ENCODE data around the gene TTLL9.

TTLL9 gene

DNA sequence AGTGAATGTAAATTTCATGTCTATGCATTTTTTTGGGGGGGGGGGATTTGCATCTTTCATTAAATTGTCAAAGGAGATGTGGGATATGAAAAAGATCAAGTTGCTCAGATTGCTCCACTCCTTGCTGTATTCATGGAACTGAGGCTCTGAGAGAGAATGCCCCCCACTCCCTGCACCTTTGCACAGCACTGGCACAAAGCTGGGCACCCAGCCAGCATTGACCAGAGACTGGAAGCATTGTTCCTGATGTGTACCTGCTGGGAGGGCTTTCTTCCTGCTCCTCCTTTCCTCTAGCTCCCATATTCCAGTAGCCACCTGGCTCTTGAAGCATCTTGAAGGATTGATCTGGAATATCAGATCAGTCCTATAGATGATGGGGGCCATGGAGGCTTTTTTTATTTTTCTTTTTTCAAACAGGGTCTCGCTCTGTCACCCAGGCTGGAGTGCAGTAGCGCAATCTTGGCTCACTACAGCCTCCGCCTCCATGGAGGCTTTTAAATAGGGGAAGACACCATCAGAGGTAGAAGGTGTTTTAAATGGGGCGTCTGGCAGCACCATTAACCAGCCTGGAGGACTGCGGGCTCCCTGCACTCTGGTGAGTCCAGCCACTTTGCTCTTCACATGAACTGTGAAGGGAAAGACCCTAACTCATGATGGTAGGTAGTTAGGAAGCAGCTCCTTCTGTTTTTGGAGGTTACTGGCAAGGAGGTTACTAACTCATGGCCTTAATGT is 11.0 kb upstream of the TTLL9 start:
- DNase-seq = no peak

DNA sequence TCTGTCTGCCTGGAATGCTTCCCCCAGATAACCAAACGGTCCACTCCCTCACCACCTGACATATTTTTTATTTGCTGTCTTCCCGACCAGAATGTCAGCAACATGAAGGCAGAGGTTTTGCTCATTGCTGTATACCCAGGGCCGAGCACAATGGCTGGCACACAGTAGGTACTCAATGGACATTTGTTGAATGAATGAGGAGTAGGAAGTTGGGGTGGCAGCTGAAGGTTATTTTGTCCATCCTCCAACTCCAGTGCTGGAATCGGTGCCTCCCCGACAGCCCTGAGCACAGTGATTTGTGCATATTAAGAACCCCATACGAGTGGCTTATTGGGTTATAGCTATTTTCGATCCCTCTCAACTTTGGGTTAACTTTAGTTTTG is 10.4 kb upstream of the TTLL9 start:
- DNase-seq = no peak

DNA sequence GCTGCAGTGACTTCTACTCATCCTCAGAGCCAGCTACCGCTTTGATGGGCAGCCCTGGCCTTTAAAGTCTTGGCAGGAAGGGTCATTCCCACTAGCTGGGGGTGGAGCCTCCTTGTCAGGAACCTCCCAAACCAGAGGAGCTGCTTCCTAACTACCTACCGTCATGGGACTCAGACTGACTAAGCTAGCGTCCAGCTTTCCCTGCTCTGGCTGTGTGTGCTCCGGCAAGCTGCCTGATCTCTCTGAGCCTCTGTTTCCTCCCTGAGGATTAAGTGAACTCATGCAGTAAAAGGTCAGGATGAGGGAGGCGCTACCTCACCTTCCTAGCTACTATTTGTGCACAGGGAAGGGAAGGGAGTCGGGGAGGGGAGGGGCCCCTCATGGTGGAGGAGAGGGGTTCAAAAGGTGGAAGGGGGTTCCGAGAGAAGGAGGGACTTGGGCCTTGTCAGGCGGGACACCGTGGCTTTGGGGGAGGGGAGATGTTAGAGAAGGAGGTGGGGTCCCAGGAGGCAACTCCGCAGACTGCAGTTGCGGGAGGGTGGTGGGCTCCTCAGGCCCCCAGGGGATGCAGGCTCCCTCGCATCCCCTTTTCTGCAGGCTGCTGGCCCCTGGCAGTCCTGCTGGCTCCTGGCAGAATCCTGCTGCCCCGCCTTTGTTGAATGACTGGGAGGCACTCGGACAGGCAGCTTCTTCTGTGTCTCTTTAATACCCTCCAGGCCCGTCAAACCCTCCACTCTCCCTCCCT is 9.9 kb upstream of the TTLL9 start:
- DNase-seq = no peak

DNA sequence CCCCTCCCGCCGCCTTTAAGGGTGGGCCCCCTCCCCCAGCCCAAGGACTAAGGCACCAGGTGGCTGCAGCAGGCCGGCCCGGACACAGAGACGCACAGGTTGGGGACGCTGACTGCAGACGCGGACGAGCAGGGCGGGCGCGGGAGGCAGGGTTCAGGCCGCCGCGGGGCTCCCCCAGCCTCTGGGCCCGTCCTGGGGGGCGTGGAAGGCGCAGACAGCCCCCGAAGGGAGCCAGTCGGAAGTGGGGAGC is 9.4 kb upstream of the TTLL9 start:
- DNase-seq = no peak

DNA sequence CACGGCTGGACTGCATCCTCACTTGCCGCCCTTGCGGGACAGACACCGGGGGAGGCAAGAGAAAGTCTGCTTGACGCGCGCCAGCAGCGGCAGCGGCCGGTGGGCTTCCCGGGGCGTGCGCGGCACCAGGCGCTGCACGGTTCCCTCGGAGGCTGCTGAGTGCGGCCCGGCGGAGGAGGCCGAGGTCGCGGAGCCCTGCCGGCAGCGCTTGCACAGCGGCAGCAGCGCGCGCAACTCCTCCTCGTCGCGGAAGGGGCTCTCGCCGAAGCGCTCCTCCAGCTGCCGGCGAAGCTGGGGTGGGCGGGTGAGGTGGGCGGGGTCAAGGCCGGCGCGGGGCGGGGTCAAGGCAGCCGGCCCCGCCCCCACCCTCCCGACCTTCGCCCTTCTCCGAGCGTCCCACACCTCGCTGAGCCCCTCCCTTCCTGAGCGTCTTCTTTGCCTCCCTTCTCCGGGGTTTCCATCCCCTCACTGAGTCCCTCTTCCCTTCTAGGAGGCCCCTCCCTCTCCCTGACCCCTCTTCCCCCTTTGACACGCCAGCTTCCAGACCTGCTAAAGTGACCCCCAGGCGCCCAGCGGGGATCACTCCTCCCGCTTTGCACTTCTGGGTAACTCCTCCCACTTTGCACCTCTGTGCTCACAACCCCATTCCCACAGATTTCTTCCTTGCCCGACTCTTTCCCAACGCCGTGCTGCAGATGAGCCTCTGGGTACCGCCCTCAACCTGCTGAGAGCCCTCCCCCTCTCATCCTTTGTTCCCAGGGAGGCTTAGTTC is 8.9 kb upstream of the TTLL9 start:
- peak; percentile 78 for DNase-seq

DNA sequence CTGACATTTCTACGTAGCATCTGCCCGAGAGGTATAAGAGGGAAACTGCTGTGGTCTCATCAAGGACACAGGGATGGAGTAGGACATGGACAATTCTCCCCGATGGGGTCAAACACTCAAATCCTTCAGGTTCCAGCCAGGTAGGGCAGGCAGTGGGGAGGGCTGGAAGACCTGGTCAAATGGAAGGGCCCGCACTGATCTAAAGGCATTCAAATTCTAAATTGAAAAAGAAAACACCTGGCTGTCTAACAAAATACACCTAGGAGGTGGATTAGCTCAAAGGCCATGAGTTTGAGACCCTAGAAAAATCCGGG is 8.3 kb upstream of the TTLL9 start:
- no peak for DNase-seq

DNA sequence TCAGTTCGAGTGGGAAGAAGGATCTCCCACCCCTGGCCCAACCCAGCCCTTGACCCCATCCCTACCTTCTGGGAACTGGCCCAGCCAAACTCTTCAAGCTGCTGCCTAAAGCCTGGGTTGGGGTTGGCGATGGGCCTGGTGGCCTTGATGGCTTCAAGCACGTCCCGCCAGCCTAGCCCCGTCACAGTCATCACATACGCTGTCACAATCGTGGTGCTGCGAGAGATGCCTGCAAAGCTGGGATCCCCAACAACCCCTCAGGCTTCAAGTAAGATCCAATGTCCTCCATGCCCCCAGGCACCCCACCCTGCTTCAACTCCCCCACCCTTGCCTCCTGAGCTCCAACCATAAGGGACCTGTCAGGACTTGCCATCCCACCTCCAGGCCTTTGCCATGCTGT is 7.9 kb upstream of the TTLL9 start:
- no peak for DNase-seq

DNA sequence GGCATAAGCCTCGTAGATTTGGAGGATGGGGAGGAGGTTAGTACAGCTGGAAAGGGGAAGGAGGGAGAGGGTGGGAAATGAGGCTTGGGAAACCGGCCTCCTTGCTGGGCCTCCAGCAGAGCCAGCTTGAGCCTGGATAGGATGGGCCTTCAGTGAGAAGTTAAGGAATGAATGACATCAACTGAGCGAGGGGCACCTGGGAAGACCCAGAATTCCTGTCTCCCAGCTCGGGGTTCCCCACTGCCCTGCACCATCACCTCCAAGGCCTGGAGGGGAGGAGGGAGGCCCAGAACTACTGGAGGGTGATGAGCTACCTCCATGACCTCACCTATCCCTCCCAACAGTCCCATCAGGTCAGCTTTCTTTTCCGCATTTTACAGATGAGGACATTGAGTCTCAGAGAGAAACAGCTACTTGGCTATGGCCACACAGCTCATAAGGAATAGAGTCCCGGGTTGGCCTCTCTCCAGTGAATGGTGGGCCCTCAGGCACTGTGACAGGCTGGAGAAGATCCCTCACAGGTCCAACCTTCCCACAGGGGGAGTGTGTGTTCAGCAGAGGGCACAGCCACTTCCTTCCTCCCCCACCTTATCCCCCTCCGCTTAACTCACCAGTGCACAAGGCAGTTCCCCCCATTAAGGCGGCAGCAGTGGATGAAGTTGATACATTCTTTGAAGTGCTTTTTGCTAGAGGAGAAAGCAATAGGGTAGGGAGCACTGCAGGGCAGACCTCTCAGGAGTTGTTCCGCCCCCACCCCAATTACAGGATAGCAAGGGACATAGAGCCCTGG is 6.9 kb upstream of the TTLL9 start:
- no peak for DNase-seq

DNA sequence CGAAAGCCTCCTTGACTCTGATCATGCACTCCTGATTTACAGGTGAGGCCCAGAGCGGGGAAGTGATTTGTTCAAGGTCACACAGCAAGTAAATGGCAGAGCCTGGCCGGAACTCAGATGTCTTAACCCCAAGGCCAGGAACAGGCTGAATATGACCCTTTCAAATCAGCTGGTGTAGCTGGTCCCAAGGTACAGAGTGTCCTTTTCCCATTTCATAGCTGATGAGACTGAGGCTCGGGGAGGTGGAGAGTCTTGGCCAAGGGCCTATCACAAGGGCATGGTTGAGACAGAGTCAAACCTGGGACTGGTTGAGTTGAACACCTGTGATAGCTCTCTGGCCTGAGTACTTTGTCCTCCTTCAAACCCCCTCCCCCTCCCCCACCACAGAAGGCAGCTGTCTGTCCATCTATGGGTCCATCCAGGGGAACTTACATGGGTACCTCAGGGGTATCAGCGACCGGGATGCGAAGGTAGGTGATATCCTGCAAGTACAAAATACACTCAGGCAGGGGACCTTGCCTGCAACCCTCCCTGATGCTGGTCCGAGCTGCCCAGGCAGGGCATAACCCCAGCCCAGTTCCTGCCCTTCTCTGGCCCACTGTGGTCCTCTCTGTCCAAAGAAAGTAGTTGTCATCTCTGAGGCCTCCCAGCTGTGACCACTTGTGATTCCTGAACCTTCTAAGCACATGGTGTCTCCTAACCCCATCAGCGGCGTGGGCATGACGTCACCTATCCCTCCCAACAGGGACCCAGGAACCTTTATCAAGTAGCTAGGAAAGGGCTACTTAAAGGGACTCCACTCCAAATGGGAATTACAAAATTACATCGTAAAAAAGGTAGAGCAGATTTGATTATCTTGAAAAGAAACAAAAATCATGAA is 5.7 kb upstream of the TTLL9 start:
- DNase-seq = no peak

DNA sequence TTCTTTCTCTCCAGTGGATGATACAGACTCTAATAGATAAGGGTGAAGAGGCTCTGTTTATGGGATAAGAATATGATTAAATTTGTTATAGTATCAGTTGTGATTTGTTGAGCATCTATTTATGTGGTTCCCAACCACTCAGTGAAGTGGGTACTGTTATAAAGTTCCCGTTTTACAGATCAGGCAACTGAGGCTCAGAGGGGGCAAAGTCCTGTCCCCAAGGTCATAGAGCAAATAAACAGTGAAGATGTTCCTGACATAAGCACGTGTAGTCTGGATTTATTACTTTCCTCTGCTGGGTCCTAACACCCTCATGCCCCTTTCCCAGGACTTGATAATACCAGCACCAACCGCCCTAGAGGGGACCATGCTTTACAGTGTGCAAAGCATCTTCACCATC is 4.2 kb upstream of the TTLL9 start:
- no peak for DNase-seq

DNA sequence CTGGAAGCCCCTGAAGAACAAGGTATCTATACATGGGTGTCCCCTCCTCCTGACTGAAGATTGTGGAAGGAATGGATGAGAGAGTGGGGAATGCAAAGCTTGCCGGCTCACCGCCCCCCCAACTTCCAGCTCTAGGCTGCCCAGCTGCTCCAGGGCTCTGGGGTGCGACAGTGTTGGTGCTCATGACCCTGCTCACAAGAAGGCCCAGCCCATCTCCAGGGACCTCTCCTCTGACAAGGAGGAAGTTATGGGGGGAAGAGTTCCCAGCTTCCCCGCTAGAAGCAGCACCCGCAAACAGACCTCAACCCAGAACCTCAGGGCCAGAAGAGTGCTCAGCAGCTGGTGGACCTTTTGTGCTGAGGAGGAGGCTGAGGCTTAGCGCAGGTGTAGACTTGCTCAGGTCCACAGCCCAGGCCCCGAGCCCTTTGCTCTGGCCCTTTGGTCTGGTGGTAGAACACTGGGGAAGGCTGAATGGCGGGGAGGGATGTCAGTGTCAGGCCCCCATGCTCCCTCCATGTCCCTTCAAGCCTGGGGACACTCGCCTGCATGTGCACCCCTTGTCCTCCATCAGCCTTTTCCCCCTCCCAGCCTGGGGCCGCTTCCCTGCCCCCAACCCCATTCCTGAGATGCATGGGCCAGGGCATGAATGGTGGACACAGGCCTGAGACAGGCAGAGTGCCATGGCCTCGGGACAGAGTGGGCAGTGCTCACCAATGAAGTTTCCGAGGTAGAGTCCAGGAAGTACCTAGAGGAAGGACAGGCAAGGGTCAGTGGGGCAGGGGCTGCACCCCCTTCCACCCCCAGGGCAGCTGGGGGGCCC is 1.4 kb upstream of the TTLL9 start:
- DNase-seq = no peak

DNA sequence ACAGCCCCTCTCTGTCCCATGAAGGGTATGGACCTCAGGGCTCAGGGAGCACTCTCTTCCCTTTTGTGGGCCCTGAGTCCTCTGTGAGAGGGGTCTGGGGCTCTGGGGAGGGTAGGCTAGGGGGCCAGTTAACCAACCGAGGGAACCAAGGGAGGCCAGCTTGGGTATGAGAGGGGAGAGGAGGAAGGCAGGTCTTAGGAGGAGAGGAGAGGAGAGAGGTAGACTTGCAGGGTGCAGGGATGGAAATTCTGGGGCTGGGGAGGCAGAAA is 827 bp upstream of the TTLL9 start:
- DNase-seq = no peak

DNA sequence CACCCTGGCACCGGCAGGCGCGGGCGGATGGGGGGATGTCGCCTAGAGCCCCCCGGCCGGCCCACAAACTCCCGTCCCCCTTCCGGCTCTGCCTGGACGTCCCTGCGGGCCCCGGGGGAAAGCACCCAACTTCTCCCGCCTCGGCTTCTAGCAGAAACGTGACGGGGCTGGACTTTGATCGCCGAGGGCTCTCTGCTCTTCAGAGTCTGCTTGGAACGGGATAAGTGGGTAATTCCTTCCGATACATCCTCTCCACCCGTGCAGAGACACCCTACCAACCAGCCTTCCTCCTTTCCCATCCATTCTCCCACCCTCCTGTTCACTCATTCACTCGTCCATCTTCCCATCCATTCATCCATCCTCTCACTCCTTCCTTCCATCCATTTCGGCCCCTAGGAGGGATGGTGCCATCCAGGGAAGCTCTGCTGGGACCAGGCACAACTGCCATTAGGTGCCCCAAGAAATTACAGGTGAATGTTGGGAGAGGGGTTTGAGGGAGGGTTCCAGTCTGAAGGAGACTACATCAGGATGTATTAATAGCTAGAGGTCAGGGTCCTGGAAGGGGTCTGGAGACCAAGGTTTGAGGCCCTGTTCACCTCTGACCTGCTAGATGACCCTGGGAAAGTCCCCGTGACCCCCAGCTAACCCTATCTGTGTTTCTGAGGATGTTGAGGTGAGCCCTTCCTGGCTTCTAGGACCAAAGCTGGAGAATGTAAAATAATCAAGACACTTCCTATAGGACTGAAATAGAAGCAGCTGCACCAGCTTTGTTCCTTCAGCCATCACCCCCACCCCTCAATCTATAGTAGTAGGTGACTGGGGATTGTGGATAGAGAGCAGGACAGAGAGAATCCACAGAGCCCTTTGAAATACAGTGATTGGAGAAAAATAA is 538 bp downstream of the TTLL9 start:
- no peak for DNase-seq

DNA sequence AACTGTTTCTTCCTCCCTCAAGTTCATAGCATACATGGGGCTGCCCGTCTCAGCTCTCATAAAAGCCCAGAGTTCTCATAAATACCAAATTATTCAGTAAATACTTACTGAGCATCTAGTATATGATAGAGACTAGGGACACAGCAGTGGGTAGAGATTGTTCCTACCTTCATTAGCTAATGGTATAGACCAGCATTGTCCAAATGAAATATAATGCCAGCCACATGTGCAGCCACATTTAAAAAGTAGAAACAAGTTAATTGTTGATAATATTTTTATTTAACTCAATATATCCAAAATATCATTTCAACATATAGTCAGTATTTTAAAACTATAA is 1.2 kb downstream of the TTLL9 start:
- no peak for DNase-seq

DNA sequence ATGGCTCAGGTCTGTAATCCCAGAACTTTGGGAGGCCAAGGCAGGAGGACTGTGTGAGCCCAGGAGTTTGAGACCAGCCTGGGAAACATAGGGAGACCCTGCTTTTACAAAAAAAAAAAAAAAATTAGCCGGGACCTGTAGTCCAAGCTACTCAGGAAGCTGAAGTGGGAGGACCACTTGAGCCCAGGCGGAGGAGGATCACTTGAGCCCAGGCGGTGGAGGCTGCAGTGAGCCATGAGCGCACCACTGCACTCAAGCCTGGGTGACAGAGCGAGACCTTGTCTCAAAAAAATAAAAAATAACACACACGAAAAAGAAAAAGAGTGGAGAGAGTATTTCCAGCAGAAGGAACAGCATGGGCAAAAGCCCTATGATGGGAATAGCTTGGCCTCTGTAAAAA is 2.0 kb downstream of the TTLL9 start:
- DNase-seq = no peak

DNA sequence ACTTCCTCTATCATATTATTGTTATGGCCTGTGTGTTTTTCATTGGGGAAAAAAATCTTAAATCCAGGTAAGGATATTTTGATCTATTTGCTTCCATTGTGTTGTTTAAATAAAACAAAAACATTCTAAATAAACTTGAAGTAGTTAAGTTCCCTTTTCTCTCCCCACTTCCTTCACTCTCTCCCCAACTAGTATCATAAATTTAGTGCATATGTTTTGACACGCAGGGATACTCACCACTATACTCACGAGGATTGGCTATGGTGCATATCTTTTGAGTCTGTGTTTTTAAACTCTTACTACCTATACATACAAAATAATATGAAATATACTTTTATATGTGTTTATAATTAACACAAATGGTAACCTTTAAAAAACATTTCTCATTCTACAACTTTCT is 5.2 kb downstream of the TTLL9 start:
- no peak for DNase-seq

DNA sequence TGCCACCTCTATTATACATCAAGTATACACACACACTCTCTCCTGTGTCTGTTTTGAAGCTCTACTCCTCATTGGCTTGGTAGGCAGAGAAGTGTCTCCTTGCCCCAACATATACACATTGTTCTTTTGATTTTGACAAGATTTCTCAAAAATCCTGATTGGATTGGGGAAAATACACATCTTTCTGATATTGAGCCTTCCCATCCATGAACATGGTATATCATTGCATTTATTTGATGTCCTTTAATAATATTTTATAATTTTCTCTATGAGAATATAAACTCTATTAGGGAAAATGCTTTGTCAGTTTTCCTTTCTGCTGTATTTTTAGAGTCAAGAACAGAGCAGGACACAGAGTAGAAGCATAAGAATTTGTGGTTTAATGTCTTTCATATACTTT is 7.2 kb downstream of the TTLL9 start:
- no peak for DNase-seq

DNA sequence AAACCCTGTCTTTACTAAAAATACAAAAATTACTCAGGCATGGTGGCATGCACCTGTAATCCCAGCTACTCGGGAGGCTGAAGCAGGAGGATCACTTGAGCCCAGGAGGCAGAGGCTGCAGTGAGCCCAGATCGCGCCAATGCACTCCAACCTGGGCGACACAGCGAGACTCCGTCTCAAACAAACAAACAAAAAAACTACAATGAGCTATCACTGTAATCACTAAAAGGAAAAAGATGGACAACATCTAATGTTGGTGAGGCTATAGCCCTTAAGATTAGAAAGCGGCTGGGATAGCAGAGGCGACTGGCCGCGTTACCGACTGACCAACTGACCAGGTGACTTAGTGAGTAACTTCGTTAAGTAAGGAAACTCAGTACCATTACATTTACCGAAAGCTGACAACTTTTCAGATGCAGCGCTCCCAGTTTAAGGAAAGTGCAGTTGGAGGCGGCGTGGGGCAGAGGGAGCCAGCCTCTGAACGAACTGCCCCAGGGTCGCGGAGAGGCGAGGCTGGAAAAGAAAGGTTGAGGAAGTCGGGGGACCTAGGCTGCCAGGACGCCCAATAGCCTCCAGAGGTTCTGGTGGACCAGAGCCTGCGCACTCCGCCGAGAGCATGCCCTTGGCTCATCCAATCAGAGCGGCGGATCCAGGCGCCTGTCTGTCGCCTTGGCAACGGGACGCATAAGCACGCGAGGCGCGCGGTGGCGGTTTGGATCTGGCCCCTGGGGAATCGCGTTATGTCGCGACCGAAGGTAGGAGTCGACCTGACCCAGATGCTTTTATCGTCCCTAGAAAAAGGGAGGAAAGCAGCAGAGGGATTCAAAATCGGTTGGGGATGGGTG is 8.9 kb downstream of the TTLL9 start:
- peak; percentile 84 for DNase-seq

DNA sequence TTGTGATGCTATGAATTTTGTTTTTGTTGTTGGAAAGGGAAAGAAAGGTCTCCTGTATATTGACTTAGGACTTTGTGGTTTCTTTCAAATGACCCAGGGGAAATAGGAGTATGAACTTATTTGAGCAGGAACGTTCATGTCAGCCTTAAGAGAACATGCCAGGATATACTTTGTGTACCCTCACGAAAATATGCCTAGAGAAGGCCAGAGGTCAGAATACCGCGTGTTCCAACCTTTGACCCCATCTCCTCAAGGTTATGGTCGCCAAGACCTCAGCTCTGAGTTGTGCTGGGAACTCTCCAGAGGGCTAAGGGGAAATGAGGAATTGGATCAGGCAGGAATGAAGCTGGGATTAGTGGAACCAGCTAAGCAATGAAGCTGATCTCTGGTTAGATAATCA is 11.5 kb downstream of the TTLL9 start:
- no peak for DNase-seq

DNA sequence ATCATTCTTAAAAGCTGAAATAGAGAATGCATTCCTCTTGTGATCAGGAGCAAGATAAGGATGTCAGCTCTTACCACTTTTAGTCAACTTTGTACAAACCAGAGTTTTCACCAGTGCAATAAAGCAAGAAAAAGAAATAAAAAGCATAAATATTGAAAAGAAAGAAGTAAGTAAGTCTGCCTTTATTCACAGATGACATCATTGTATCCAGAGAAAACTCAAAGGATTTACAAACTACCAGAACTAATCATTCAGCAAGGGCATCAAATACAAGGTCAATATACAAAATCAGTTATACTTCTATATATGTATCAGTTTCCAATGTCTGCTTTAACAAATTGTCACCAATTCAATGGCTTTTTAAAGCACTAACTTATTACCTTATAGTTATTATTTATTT is 13.4 kb downstream of the TTLL9 start:
- DNase-seq = no peak
